GM18502 (cell line): ENCODE results near the gene SBNO2.

ENCODE experiments used
- ATAC-seq: cut with Tn5 transposase; IDR thresholded peaks from one replicate; pipeline ENCODE4 v1.9.1; 2021; ENCODE audit warnings: mild to moderate bottlenecking; ENCODE audit not compliant: unreplicated experiment, poor library complexity

SBNO2 gene

DNA sequence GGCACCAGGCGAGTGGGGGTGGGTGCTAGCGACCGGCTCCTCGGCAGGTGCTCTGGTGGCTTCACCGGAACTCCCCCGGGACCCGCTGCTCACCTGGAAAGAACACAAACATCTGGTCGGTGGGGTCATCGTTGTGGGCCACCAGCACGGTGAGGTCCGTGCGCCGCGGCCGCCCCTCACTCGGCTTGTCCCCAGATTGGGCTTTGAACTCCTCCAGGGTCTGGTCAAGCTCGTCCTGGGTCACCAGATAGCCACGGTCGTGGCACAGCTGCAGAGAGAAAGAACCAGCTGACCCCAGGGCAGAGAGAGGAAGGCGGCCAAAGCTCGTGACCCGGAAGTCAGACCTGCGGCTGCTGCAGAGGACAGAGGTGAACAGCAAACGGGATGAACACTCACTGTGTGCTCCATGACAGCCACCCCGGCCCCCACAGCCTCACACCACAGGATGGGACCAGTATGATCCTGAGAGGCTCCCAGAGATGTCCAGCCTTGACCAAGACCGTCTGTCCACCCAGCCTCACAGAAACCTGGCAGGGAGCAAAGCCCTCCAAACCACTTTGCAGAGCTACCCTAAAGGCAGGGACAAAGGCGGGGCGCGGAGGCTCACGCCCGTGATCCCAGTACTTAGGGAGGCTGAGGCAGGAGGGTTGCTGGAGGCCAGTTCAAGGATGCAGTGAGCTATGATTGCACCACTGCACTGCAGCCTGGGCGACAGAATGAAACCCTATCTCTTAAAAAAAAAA lies 80.1 kb downstream of the SBNO2 start:
- no peak for ATAC-seq

DNA sequence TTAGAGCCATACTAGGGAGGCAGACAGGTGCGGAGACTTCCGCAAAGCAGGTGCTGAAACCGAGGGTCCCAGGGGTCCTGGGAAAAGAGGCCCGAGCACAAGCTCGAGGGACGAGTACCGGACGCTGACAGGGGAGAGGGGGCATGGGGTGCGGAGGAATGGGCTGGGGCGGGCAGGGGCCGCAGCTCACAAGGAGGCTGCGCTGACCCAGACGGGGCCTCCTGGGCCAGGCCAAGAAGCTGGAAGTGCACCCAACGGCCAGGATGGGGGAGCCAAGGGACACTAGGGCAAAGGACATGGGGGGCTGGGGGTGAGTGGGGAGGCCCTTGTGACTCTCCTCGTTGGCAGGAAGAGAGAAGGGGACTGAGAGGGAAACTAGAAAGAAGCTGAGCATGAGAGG lies 80.7 kb downstream of the SBNO2 start:
- no peak for ATAC-seq

DNA sequence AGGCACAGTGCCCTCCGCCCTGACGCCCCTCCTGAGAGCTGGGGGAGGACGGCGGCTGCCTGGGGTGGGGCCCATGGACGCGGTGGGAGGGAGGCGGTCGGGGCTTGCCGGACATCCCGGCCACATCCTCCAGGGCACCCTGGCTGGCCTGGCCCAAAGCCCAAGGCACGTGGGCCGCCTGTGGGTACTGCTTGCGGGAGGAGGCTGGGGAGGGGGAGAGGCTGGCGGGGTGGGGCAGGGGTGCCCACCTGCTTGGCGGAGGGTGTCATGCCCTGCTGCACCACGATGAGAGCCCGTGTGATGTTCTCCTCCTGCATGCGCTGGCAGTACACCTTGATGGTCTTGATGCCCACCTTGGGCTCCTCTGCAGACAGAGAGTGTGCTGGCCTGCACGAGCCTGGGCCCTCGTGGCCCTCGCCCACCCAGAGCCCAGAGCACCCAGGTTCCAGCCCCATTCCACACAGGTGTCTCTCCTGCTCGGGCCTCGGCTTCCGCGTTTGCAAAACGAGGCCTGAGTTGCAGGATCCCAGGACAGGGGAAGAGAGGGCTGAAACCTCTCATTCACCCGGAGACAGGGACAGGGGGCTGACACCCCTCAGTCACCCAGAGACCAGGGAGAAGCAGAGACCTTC lies 82.4 kb downstream of the SBNO2 start:
- no peak for ATAC-seq

DNA sequence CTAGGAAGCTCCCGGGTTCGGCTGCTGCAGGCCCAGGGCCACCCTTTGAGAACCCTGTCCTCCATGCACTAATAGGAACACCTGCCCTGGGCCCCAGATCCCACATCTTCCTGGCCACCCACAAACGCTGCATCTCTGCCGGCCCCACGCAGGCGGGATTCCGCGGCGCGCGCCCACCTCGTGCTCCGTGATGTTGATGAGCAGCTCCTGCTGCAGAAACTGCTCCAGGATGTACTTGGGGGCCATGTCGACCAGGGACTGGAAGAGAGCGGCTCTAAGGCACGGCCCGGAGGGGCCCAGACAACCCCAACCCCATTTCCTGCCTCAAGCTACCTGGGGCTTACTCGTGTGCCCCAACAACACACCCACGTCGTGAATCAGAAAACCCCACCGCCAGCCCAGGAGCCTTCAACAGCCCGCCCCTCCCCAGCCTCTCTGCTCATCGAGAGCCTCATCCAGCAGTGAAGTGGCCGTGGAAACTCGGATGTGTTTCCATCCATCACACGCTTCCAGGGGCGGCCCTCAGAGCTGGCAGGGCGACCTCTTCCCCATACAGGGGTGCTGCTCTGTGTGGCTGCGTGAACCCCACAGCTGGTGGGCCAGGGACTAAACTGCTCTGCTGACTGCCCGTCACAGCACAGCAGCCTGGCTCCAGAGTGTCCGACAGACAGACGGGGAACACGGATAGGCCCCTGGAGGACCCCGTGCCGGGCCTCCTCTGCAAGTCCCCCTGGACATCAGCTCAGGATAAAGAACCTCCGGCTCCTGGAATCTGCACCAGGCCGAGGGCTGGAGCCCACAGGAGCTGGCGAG lies 83.1 kb downstream of the SBNO2 start:
- no peak for ATAC-seq

DNA sequence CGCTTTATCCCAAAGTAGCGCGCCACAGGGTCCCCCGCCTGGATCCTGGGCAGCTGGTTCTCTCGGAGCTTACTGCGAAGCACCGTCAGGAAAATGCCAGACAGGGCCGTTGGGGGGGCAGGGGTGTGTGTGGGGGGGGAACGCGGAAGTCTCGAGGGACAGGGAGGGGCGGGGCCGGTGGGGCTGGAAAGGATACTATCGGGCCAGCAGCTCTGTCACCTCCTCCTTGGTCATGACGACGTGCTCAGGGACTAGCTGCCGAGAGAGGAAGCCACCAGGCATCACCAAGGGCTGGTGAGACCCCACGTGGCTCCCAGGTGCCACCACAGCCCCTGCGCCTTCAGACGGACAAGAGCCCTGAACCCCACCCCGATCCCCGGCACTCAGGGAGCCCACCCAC lies 84.2 kb downstream of the SBNO2 start:
- no peak for ATAC-seq

- ATAC-seq = no peak
These were observed 84.8 kb downstream of the SBNO2 start for GRCh38 chr19:1089126-1089771.

- ATAC-seq = no peak
These were observed 85.6 kb downstream of the SBNO2 start for GRCh38 chr19:1088416-1089010.

- no peak for ATAC-seq
These were observed 86.2 kb downstream of the SBNO2 start for GRCh38 chr19:1087813-1088415.

DNA sequence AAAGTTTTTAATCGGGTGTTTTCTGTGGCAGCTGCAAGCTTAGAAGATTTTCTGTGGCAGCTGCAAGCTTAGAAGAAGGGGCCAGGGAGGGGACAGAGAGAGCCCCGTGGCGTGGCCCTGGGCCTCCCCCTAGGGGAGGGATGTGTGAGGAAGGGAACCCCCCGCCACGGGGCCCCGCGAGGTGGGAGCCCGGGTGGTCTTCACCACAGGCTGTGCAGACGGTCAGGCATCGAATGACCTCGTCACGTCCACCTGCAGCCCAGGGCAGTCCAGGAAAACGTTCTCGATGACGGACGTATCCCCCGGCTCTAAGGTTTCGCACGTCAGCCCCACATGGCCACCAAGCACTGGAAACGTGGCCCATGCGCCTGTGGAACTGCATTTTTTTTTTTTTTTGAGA lies 87.5 kb downstream of the SBNO2 start:
- no peak for ATAC-seq

GRCh38 chr19:1085676-1086442 lies 88.2 kb downstream of the SBNO2 start:
- ATAC-seq = no peak

DNA sequence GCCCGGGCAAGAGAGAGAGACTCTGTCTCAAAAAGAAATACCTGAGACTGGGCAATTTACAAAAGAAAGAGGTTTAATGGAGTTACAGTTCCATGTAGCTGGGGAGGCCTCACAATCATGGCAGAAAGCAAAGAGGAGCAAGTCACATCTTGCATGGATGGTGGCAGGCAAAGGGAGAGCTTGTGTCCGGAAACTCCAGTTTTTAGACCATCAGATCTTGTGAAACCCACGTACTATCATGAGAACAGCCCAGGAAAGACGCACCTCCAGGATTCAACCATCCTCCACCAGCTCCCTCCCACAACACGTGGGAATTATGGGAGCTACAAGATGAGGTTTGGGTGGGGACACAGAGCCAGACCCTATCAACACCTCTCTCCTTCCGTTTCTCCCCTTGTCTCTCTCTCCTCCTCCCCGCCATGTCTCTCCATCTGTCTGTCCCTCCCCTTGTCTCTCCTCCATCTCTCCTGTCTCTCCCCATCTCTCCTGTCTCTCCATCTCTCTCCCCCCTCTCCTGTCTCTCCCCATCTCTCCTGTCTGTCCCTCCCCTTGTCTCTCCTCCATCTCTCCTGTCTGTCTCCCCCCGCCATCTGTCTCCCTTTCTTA lies 88.9 kb downstream of the SBNO2 start:
- ATAC-seq = no peak

DNA sequence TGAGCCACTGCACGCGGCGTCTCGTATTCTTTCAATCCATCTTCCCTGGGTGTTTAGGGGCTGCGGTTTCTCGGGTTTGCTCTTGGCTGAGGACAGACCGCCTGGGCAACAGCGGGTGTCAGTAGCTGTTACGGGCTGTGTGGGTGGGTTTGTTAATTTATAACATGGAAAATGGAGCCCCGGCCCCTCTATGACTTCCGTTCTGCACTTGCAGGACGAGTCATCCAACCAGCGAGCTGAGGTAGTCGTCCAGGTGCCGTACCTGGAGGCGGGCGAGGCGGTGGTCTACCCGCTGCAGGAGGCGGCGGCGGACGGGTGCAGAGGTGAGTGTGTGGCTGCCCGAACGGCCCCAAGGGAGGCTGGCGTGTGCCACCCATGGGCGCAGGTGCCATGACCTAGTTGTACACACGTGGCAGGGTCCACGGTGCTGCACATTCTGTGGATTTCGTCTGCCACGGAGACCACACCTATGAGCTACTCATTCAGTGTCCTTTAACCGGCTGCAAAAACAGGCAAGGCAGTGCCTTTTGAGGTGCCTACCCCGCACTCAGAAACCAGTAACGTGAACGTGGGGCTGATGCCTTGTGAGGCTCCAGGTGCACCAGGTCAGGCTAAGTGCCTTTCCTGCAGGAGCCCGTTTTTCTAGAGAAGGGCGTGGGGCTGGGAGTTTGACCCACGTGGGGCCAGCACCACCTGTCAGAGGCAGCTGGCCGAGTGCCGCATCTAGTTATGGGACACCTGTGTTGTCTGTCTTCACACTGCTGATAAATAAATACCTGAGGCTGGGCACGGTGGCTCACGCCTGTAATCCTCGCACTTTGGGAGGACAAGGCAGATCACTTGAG lies 89.8 kb downstream of the SBNO2 start:
- ATAC-seq = no peak

GRCh38 chr19:1082928-1083816 lies 90.9 kb downstream of the SBNO2 start:
- ATAC-seq = no peak

- no peak for ATAC-seq
These were observed 91.7 kb downstream of the SBNO2 start for GRCh38 chr19:1082165-1082927.

DNA sequence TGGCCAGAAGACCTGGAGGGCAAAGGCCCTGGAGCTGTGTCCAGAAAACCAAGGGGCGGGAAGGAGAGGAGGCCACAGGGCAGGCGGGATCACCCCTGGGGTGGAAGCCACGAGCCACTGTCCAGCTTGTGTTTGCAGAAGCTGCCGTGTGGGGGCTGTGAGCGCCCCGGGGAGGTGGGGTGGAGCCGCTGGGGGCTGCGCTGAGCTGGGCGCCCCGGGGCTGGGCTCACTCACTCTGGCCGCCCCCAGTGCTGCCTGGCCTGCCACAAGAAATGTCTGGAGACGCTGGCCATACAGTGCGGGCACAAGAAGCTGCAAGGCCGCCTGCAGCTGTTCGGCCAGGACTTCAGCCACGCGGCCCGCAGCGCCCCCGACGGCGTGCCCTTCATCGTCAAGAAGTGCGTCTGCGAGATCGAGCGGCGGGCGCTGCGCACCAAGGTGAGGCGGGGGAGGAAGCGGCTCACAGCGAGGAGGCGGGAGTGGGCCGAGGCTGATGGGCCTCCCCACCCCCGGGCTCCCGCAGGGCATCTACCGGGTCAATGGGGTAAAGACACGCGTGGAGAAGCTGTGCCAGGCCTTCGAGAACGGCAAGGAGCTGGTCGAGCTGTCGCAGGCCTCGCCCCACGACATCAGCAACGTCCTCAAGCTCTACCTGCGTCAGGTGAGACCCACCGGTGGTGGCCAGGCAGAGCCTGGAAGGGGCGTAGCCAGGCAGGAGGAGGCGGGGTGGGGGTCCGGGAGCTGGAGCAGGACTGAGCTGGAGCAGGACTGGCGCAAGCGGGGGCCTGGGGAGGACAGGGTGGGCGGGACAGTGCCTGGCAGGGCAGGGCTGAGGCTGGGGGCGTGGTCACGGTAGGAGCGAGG lies 92.5 kb downstream of the SBNO2 start:
- no peak for ATAC-seq
